ENCODE measurements around the gene SUSD4. TPM values are rescaled to one million over a fixed set of nuclear protein-coding genes. Genes with fewer than 3 reads are reported as not detected.

The SUSD4 gene
- polyA plus RNA-seq, 2 of the 4 experiments (the other 2 are of a cell fraction): 0.61 to 0.85 TPM

DNA sequence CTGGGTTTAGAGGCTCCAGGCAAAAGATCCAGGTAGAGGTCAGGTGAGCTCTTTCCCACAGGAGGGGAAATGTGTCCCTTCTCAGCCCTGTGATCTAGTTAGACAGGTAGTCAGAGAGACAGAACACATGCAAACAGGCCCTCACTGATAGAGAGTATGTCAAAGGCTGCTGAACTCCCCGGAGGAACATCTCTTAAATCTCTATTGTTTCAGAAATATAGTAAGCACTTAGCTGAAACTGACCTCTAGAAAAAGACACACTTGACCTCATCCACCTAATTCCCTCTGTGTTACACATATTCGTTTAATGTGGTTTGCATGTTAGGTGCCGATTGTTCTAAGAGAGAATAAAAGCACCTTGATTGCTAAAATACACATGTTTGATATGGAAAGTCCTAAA, 23.3 kb downstream of the SUSD4 start:
- H3K4me1 ChIP-seq: no peaks in the 10 kb centered on the region
- CTCF ChIA-PET: interaction anchor here (1.2 to 1.5 kb wide), 5 partner anchors 9 to 211 kb away, joined by 3 to 4 read pairs (median 3); no protein-coding TSS in a partner anchor
- FAIRE-seq (no peak), DNase-seq (ENCODE audit: low read depth in 1 of 2, low spot score in 1 of 2) (no peak), ATAC-seq (no peak)
- POLR2A ChIA-PET: interaction anchor here (0.5 to 1.5 kb wide), 2 partner anchors 361 to 532 kb away, joined by 3 read pairs; no protein-coding TSS in a partner anchor
- H3K4me2 ChIP-seq: no peak overlapping the region
- no peaks in the 10 kb centered on the region for H3K9me3 ChIP-seq
- H3K27ac ChIP-seq: no peak overlapping the region
- no peak overlapping the region for H3K4me3 ChIP-seq
- 46% methylated on average over 3 of the region's 3 CpGs for WGBS (ENCODE audit: missing lambda C conversion rate)
- no peak for TF ChIP-seq HDAC2 (IDR thresholded peaks at IDR 0.05)
- no peak for TF ChIP-seq FOSL2 (IDR thresholded peaks at IDR 0.05)
- no peak for TF ChIP-seq FOSL2 (CRISPR knock-in tag; IDR thresholded peaks at IDR 0.05)
- TF ChIP-seq ZFP36 (IDR thresholded peaks at IDR 0.05; ENCODE audit: borderline replicate concordance, partially characterized antibody): no peak
- TF ChIP-seq EHF (CRISPR knock-in tag; IDR thresholded peaks at IDR 0.05): no peak
- no peak for TF ChIP-seq TP53 (CRISPR knock-in tag; IDR thresholded peaks at IDR 0.05)
- no peak for TF ChIP-seq CHD2 (IDR thresholded peaks at IDR 0.05; ENCODE audit: low read length, partially characterized antibody)
- TF ChIP-seq ESRRA (IDR thresholded peaks at IDR 0.05; ENCODE audit: borderline replicate concordance, low read length): no peak
- no peak for TF ChIP-seq MYC (IDR thresholded peaks at IDR 0.05; ENCODE audit: borderline replicate concordance, low read length)
- TF ChIP-seq EP300 (IDR thresholded peaks at IDR 0.05): no peak
- TF ChIP-seq CEBPB (IDR thresholded peaks at IDR 0.05): no peak
- TF ChIP-seq, protein P1, sequence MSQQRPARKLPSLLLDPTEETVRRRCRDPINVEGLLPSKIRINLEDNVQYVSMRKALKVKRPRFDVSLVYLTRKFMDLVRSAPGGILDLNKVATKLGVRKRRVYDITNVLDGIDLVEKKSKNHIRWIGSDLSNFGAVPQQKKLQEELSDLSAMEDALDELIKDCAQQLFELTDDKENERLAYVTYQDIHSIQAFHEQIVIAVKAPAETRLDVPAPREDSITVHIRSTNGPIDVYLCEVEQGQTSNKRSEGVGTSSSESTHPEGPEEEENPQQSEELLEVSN (IDR thresholded peaks at IDR 0.05; ENCODE audit: borderline replicate concordance, low read depth): no peak
- TF ChIP-seq ZSCAN20 (CRISPR knock-in tag; IDR thresholded peaks at IDR 0.05): no peak
- TF ChIP-seq SREBF2 (IDR thresholded peaks at IDR 0.05): no peak
- TF ChIP-seq, protein P2, sequence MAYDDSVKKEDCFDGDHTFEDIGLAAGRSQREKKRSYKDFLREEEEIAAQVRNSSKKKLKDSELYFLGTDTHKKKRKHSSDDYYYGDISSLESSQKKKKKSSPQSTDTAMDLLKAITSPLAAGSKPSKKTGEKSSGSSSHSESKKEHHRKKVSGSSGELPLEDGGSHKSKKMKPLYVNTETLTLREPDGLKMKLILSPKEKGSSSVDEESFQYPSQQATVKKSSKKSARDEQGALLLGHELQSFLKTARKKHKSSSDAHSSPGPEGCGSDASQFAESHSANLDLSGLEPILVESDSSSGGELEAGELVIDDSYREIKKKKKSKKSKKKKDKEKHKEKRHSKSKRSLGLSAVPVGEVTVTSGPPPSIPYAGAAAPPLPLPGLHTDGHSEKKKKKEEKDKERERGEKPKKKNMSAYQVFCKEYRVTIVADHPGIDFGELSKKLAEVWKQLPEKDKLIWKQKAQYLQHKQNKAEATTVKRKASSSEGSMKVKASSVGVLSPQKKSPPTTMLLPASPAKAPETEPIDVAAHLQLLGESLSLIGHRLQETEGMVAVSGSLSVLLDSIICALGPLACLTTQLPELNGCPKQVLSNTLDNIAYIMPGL (CRISPR knock-in tag; IDR thresholded peaks at IDR 0.05; ENCODE audit: borderline replicate concordance): no peak
- TF ChIP-seq, protein P3, sequence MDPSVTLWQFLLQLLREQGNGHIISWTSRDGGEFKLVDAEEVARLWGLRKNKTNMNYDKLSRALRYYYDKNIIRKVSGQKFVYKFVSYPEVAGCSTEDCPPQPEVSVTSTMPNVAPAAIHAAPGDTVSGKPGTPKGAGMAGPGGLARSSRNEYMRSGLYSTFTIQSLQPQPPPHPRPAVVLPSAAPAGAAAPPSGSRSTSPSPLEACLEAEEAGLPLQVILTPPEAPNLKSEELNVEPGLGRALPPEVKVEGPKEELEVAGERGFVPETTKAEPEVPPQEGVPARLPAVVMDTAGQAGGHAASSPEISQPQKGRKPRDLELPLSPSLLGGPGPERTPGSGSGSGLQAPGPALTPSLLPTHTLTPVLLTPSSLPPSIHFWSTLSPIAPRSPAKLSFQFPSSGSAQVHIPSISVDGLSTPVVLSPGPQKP (IDR thresholded peaks at IDR 0.05; ENCODE audit: low read depth, low read length): no peak
- TF ChIP-seq, protein P4, sequence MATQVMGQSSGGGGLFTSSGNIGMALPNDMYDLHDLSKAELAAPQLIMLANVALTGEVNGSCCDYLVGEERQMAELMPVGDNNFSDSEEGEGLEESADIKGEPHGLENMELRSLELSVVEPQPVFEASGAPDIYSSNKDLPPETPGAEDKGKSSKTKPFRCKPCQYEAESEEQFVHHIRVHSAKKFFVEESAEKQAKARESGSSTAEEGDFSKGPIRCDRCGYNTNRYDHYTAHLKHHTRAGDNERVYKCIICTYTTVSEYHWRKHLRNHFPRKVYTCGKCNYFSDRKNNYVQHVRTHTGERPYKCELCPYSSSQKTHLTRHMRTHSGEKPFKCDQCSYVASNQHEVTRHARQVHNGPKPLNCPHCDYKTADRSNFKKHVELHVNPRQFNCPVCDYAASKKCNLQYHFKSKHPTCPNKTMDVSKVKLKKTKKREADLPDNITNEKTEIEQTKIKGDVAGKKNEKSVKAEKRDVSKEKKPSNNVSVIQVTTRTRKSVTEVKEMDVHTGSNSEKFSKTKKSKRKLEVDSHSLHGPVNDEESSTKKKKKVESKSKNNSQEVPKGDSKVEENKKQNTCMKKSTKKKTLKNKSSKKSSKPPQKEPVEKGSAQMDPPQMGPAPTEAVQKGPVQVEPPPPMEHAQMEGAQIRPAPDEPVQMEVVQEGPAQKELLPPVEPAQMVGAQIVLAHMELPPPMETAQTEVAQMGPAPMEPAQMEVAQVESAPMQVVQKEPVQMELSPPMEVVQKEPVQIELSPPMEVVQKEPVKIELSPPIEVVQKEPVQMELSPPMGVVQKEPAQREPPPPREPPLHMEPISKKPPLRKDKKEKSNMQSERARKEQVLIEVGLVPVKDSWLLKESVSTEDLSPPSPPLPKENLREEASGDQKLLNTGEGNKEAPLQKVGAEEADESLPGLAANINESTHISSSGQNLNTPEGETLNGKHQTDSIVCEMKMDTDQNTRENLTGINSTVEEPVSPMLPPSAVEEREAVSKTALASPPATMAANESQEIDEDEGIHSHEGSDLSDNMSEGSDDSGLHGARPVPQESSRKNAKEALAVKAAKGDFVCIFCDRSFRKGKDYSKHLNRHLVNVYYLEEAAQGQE (IDR thresholded peaks at IDR 0.05): no peak
- TF ChIP-seq ZC3H11A (IDR thresholded peaks at IDR 0.05): no peak
- TF ChIP-seq MAZ (IDR thresholded peaks at IDR 0.05; ENCODE audit: borderline replicate concordance, low read depth, low read length): no peak

DNA sequence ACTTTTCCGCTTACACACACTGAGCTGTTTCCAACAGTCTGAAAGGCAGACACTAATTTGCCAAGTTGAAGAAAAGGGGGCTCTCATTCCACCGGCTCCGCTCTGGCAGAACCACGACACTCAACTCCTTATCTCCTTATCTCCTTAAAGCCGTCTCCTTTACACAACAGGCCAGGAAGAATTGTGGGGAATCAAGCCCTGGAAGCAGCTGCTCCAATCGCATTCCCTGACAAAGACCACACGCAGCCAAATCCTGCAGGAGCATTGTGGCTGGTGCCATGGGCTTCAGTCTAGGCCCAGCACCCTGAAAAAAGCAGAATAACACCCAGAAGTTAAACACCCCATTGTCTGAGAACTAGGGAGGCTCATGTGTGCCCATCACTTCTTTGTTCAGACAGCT, 24.1 kb downstream of the SUSD4 start:
- POLR2A ChIA-PET: interaction anchor here (0.5 to 1.5 kb wide), 2 partner anchors 361 to 531 kb away, joined by 3 read pairs; no protein-coding TSS in a partner anchor
- DNase-seq (ENCODE audit: low read depth in 1 of 2, low spot score in 1 of 2) (no peak), FAIRE-seq (no peak)
- TF ChIP-seq, protein P5, sequence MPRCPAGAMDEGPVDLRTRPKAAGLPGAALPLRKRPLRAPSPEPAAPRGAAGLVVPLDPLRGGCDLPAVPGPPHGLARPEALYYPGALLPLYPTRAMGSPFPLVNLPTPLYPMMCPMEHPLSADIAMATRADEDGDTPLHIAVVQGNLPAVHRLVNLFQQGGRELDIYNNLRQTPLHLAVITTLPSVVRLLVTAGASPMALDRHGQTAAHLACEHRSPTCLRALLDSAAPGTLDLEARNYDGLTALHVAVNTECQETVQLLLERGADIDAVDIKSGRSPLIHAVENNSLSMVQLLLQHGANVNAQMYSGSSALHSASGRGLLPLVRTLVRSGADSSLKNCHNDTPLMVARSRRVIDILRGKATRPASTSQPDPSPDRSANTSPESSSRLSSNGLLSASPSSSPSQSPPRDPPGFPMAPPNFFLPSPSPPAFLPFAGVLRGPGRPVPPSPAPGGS (IDR thresholded peaks at IDR 0.05): no peak
- TF ChIP-seq RNF2 (IDR thresholded peaks at IDR 0.05; ENCODE audit: borderline replicate concordance, low read depth) (no peak), HOXB13 (CRISPR knock-in tag; IDR thresholded peaks at IDR 0.05; ENCODE audit: low read depth) (no peak), EHF (CRISPR knock-in tag; IDR thresholded peaks at IDR 0.05) (no peak), KDM1A (IDR thresholded peaks at IDR 0.05; ENCODE audit: low read depth) (no peak), EP300 (IDR thresholded peaks at IDR 0.05) (no peak), POLR2AphosphoS2 (conservative IDR thresholded peaks at IDR 0.05; ENCODE audit: low read length) (no peak), CHD4 (IDR thresholded peaks at IDR 0.05; ENCODE audit: borderline replicate concordance) (no peak), RARB (CRISPR knock-in tag; IDR thresholded peaks at IDR 0.05) (no peak), ZNF302 (CRISPR knock-in tag; IDR thresholded peaks at IDR 0.05) (no peak), CBX8 (IDR thresholded peaks at IDR 0.05) (no peak), KDM5A (IDR thresholded peaks at IDR 0.05) (no peak)
- TF ChIP-seq, protein P6, sequence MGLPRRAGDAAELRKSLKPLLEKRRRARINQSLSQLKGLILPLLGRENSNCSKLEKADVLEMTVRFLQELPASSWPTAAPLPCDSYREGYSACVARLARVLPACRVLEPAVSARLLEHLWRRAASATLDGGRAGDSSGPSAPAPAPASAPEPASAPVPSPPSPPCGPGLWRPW (IDR thresholded peaks at IDR 0.05): no peak

More for the DNA sequence above, 24.1 kb downstream of the SUSD4 start:
- no peak overlapping the region for H3K27ac ChIP-seq
- H3K9me3 ChIP-seq: no peaks in the 10 kb centered on the region
- CTCF ChIA-PET: interaction anchor here (1.2 to 1.4 kb wide), 3 partner anchors 10 to 210 kb away, joined by 3 to 4 read pairs (median 3); no protein-coding TSS in a partner anchor
- ATAC-seq: no peak
- WGBS (ENCODE audit: missing lambda C conversion rate): 66% methylated on average over 7 of the region's 7 CpGs
- no peak overlapping the region for H3K4me3 ChIP-seq
- H3K4me2 ChIP-seq: no peak overlapping the region
- H3K4me1 ChIP-seq: no peaks in the 10 kb centered on the region

Data from A549 (cell line).